ENCODE results near the gene SLAMF7. TPM values are rescaled to one million over a fixed set of nuclear protein-coding genes. Genes with fewer than 3 reads are reported as not detected.
A peak's percentile ranks its signal among the peaks of the same experiment; 100 is the strongest.

SLAMF7 gene
- total RNA-seq, 2 experiments from 2014 or later = 152 to 162 TPM

- no peak for DNase-seq
- Mint-ChIP-seq H3K4me3 (no peak overlapping the region), H3K27me3 (no peaks in the 10 kb centered on the region), H3K4me1 (peaks cover 90% of the 10 kb centered on the region), H3K36me3 (peaks cover 86% of the 10 kb centered on the region), H3K9me3 (peaks cover 4% of the 10 kb centered on the region), H3K27ac (peak overlapping the region; percentile 82)
These were observed 9.3 kb downstream of the SLAMF7 start for GRCh38 chr1:160748181-160748877.

- DNase-seq = no peak
- no peaks in the 10 kb centered on the region for H3K27me3 Mint-ChIP-seq
- peaks cover 4% of the 10 kb centered on the region for H3K9me3 Mint-ChIP-seq
- H3K36me3 Mint-ChIP-seq = peaks cover 88% of the 10 kb centered on the region
- peak overlapping the region; percentile 82 for H3K27ac Mint-ChIP-seq
- no peak overlapping the region for H3K4me3 Mint-ChIP-seq
- H3K4me1 Mint-ChIP-seq = peaks cover 92% of the 10 kb centered on the region
These were observed 9.8 kb downstream of the SLAMF7 start for GRCh38 chr1:160748878-160749269.

- Mint-ChIP-seq H3K27me3 (no peaks in the 10 kb centered on the region), H3K36me3 (peaks cover 82% of the 10 kb centered on the region), H3K9me3 (peaks cover 5% of the 10 kb centered on the region), H3K4me1 (peaks cover 84% of the 10 kb centered on the region), H3K27ac (peak overlapping the region; percentile 92), H3K4me3 (peak overlapping the region; percentile 9)
- DNase-seq = no peak
These were observed 11.6 kb downstream of the SLAMF7 start for GRCh38 chr1:160750608-160751007.

- Mint-ChIP-seq H3K36me3 (peaks cover 82% of the 10 kb centered on the region), H3K27me3 (no peaks in the 10 kb centered on the region), H3K4me1 (peaks cover 85% of the 10 kb centered on the region), H3K4me3 (peak overlapping the region; percentile 33), H3K27ac (peak overlapping the region; percentile 86), H3K9me3 (peaks cover 18% of the 10 kb centered on the region)
- DNase-seq = no peak
These were observed 13.4 kb downstream of the SLAMF7 start for GRCh38 chr1:160752406-160752805.

- no peak for DNase-seq
- Mint-ChIP-seq H3K27ac (peak overlapping the region; percentile 86), H3K4me1 (peaks cover 84% of the 10 kb centered on the region), H3K9me3 (peaks cover 22% of the 10 kb centered on the region), H3K36me3 (peaks cover 81% of the 10 kb centered on the region), H3K4me3 (peak overlapping the region; percentile 23), H3K27me3 (no peaks in the 10 kb centered on the region)
These were observed 13.9 kb downstream of the SLAMF7 start for GRCh38 chr1:160752924-160753323.

- H3K27me3 Mint-ChIP-seq = no peaks in the 10 kb centered on the region
- DNase-seq = no peak
- peak overlapping the region; percentile 86 for H3K27ac Mint-ChIP-seq
- H3K36me3 Mint-ChIP-seq = peaks cover 74% of the 10 kb centered on the region
- H3K4me1 Mint-ChIP-seq = peaks cover 79% of the 10 kb centered on the region
- no peak overlapping the region for H3K4me3 Mint-ChIP-seq
- H3K9me3 Mint-ChIP-seq = peaks cover 22% of the 10 kb centered on the region
These were observed 14.5 kb downstream of the SLAMF7 start for GRCh38 chr1:160753594-160753993.

GRCh38 chr1:160755461-160755860, 16.4 kb downstream of the SLAMF7 start:
- Mint-ChIP-seq H3K36me3 (peaks cover 59% of the 10 kb centered on the region), H3K4me1 (peaks cover 69% of the 10 kb centered on the region), H3K27me3 (no peaks in the 10 kb centered on the region), H3K4me3 (no peak overlapping the region), H3K27ac (peak overlapping the region; percentile 98), H3K9me3 (peaks cover 25% of the 10 kb centered on the region)
- no peak for DNase-seq

GRCh38 chr1:160755911-160756848, 17.1 kb downstream of the SLAMF7 start:
- peaks cover 30% of the 10 kb centered on the region for H3K9me3 Mint-ChIP-seq
- H3K27me3 Mint-ChIP-seq = no peaks in the 10 kb centered on the region
- H3K36me3 Mint-ChIP-seq = peaks cover 52% of the 10 kb centered on the region
- H3K4me1 Mint-ChIP-seq = peaks cover 69% of the 10 kb centered on the region
- peak overlapping the region; percentile 9 for H3K4me3 Mint-ChIP-seq
- H3K27ac Mint-ChIP-seq = peak overlapping the region; percentile 98
- peak; percentile 60 for DNase-seq

- Mint-ChIP-seq H3K9me3 (peaks cover 36% of the 10 kb centered on the region), H3K27ac (peak overlapping the region; percentile 98), H3K4me3 (no peak overlapping the region), H3K36me3 (peaks cover 52% of the 10 kb centered on the region), H3K4me1 (peaks cover 71% of the 10 kb centered on the region), H3K27me3 (no peaks in the 10 kb centered on the region)
- DNase-seq = no peak
These were observed 17.8 kb downstream of the SLAMF7 start for GRCh38 chr1:160756849-160757201.

- no peaks in the 10 kb centered on the region for H3K27me3 Mint-ChIP-seq
- H3K27ac Mint-ChIP-seq = no peak overlapping the region
- peaks cover 35% of the 10 kb centered on the region for H3K36me3 Mint-ChIP-seq
- no peak overlapping the region for H3K4me3 Mint-ChIP-seq
- peaks cover 61% of the 10 kb centered on the region for H3K4me1 Mint-ChIP-seq
- DNase-seq = no peak
- H3K9me3 Mint-ChIP-seq = peaks cover 34% of the 10 kb centered on the region
These were observed 19.5 kb downstream of the SLAMF7 start for GRCh38 chr1:160758521-160758920.

- Mint-ChIP-seq H3K27me3 (no peaks in the 10 kb centered on the region), H3K27ac (no peak overlapping the region), H3K9me3 (peaks cover 34% of the 10 kb centered on the region), H3K36me3 (peaks cover 23% of the 10 kb centered on the region), H3K4me1 (peaks cover 62% of the 10 kb centered on the region), H3K4me3 (no peak overlapping the region)
- DNase-seq = no peak
These were observed 20.7 kb downstream of the SLAMF7 start for GRCh38 chr1:160759740-160760139.

GRCh38 chr1:160761046-160761445, 22.0 kb downstream of the SLAMF7 start:
- Mint-ChIP-seq H3K27ac (no peak overlapping the region), H3K9me3 (peaks cover 37% of the 10 kb centered on the region), H3K36me3 (peaks cover 23% of the 10 kb centered on the region), H3K4me1 (peaks cover 60% of the 10 kb centered on the region), H3K4me3 (no peak overlapping the region), H3K27me3 (no peaks in the 10 kb centered on the region)
- no peak for DNase-seq

GRCh38 chr1:160761886-160762285, 22.8 kb downstream of the SLAMF7 start:
- DNase-seq = no peak
- Mint-ChIP-seq H3K36me3 (peaks cover 19% of the 10 kb centered on the region), H3K9me3 (peaks cover 32% of the 10 kb centered on the region), H3K4me1 (peaks cover 58% of the 10 kb centered on the region), H3K27me3 (no peaks in the 10 kb centered on the region), H3K4me3 (no peak overlapping the region), H3K27ac (peak overlapping the region; percentile 15)

GRCh38 chr1:160763993-160764392, 24.9 kb downstream of the SLAMF7 start:
- no peak for DNase-seq
- no peaks in the 10 kb centered on the region for H3K27me3 Mint-ChIP-seq
- H3K4me1 Mint-ChIP-seq = peaks cover 62% of the 10 kb centered on the region
- H3K27ac Mint-ChIP-seq = no peak overlapping the region
- H3K9me3 Mint-ChIP-seq = peaks cover 24% of the 10 kb centered on the region
- peaks cover 13% of the 10 kb centered on the region for H3K36me3 Mint-ChIP-seq
- H3K4me3 Mint-ChIP-seq = no peak overlapping the region

Data from activated naive CD8-positive, alpha-beta T cell treated with anti-CD3 and anti-CD28 coated beads for 36 hours (primary cell).